SK-N-MC (cell line): ENCODE results near the gene FNDC3B.

Experiments
- EZH2 ChIP-seq: fragments of 200-600 bp; sonication (generic); IDR thresholded peaks from one replicate; pipeline ENCODE4 v1.6.1; 2017; ENCODE audit warnings: antibody characterized with exemption
- FOXP2 ChIP-seq: optimal IDR thresholded peaks from 2 replicates; pipeline ENCODE3; 2011; ENCODE audit warnings: mild to moderate bottlenecking, moderate library complexity; ENCODE audit not compliant: insufficient read depth; ENCODE audit errors: extremely low read length, control extremely low read depth
- POLR2AphosphoS5 ChIP-seq: IDR thresholded peaks from 2 replicates; pipeline ENCODE4 v1.6.1; 2012; ENCODE audit warnings: mild to moderate bottlenecking, low read depth, low read length, borderline replicate concordance

DNA sequence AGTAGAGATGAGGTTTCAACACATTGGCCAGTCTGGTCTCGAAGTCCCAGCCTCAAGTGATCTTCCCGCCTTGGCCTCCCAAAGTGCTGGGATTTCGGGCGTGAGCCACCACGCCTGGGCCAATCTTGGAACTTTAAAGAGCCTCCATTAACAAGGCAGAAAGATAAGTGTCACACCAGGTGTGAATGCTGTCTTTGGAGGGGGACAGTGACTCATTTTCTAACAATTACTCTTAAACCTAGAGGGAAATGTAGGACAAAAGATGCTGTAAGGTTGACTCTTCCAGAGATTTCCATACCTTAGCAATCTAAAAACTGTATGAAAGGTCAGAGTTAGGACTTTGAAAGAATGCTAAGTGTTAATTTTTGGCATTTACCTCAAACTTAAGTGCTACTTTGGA is 84.9 kb downstream of the FNDC3B start:
- no peak for TF ChIP-seq POLR2AphosphoS5
- TF ChIP-seq FOXP2 = no peak
- TF ChIP-seq EZH2 = no peak
